GM12801 (cell line): Measurements from ENCODE around the gene RXRB.

Experiments
- TF ChIP-seq, protein P1 (sequence below): IDR thresholded peaks from one replicate; pipeline ENCODE4 v1.5.1; 2011; ENCODE audit warnings: control low read depth; ENCODE audit not compliant: insufficient read length; ENCODE audit errors: extremely low read depth

RXRB gene

DNA sequence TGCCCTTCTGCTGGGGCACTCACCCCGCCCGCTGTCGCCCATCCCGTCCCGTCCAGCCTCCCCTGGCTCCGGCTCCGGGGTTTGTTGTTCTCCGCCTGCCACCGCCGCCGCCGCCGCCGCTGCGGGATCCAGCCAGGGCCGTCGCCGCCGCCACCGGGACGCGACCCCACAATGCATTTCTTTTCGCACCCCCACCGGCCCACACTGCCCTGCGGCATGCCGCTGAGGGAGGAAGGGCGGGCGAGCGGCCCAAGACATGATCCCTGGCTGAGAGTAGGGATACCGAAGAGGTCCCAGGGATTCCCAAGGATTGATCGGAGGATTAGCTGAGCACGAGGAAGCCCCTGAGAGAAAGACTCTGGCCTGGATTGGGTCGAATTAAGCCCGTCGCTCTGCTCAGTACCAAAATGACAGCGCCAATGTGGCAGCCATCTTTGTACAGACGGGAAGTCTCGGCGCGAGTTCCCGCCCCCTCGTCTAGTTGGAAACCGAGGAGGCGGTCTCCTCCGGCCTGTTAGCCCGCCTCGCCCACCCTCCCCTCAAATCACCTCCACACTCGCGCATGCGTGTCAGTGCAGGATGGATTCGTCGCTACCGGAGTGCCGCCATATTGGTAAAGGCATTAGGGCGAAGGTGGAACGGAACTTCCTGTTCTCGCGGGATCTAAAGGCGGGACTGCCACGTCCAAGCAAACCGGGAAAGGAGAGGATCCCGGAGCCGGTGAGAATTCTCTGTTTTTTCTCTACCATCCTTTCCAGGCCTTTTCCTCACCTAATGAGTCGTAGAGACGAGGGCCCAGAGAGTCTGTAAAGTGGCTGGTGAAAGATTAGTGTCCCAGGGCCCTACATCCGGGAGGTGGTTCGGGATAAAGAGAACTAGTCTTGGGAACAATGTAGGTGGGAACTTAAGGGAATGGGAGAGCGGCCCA, at the start of gene RXRB, which contains the start of gene SLC39A7:
RXRB (minus strand) TSS at position 447 of the 928 bp plus-strand sequence; CDS start at position 258, 189 bp downstream.
SLC39A7 (plus strand) TSS at position 649 of the 928 bp plus-strand sequence. CDS start 379 bp downstream, outside the sequence.
- TF ChIP-seq, protein P1, sequence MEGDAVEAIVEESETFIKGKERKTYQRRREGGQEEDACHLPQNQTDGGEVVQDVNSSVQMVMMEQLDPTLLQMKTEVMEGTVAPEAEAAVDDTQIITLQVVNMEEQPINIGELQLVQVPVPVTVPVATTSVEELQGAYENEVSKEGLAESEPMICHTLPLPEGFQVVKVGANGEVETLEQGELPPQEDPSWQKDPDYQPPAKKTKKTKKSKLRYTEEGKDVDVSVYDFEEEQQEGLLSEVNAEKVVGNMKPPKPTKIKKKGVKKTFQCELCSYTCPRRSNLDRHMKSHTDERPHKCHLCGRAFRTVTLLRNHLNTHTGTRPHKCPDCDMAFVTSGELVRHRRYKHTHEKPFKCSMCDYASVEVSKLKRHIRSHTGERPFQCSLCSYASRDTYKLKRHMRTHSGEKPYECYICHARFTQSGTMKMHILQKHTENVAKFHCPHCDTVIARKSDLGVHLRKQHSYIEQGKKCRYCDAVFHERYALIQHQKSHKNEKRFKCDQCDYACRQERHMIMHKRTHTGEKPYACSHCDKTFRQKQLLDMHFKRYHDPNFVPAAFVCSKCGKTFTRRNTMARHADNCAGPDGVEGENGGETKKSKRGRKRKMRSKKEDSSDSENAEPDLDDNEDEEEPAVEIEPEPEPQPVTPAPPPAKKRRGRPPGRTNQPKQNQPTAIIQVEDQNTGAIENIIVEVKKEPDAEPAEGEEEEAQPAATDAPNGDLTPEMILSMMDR = no peak

DNA sequence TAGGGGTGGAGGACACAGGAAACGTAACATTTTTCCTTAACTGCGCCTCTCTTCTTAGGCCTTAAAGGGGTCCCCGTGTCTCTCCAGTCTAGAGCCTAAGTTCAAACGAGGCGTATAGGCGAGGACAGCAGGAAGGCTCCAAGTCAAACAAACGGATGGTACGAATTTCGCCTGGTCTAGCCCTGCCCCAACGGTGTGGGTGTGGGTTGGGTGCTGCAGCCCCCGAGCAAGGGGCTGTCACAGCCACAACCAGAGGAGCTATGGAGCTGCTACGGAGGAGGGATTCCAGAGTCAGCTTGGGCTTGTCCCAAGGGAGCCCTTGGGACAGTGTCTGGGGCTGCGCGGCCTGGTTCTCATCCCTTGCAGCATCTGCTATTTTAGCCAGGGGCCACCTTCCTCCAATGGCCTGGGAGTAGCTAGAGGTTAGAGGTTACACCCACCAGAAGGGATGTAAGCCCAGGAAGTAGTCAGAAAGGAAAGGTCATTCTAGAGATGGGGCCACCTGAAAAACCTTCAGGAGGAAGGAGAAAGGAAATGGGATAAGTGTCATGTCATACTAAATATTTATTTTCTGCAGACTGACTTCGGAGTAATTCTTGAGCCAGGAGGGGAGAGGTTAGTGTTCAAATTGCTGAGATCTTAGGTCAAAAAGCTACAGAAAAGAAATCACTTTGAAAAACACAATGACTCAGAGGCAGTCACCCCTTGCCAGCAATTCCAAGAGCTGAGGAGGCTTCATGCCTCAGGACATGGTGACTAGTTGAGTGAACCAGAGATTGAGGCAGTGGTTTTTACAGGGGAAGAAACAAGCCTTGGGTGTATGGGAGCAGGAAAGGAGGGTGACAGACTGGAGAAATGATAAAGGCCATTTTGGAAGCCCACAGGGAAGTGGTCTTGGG, 49.5 kb upstream of the RXRB start:
- TF ChIP-seq, protein P1 = no peak

DNA sequence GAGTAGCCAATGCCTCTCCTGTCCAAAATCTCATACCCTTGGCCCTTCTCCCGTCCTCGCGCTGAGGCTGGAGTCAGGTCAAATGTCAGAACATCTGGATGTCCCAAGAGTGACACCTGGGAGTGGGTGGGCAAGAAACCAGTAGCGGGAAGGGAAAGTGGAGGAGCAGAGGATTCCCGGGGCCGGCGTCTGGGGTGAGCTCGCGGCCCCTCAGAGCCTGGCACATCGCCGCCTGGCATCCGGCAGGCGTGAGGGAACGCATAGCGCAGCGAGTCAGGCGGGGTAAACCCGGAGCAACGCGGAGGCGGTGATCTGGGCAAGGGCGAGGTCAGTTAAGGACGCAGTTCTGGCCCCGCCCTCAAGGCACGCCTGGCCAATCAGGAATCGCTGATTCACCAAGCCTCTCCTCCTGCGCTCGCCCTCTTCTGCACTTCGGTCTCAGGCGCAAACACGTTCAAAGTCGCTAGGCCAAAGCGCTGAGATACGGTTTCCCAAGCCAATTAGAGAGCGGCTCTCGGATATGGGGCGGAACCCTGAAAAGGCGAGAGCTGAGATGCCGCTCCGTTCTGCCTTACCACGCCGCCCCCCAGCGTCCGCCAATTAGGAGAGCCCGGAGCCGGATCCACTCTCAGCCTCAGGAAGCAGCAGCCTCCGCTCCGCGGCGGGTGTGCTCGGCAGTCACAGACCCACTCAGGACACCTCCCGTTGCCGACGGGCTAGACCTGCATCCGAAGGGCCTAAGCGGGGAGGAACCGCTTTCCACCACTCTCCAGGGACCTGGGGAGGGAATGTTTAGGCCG, 48.7 kb upstream of the RXRB start:
- TF ChIP-seq, protein P1 = no peak

DNA sequence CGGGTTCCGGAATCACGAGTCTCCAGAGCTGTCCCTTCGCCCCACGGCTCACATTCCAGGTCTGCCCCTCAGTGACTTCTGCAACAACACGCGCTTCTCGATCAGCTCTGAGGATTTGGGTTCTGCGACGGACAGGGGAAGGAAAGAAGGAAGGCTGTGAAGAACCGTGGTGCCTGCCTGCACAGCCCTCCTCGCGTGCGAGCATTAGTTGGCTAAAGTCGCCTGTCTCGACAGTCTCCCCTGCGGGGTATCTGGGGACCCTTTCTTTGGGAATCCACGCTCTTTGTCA, 48.1 kb upstream of the RXRB start:
- TF ChIP-seq, protein P1 = no peak

DNA sequence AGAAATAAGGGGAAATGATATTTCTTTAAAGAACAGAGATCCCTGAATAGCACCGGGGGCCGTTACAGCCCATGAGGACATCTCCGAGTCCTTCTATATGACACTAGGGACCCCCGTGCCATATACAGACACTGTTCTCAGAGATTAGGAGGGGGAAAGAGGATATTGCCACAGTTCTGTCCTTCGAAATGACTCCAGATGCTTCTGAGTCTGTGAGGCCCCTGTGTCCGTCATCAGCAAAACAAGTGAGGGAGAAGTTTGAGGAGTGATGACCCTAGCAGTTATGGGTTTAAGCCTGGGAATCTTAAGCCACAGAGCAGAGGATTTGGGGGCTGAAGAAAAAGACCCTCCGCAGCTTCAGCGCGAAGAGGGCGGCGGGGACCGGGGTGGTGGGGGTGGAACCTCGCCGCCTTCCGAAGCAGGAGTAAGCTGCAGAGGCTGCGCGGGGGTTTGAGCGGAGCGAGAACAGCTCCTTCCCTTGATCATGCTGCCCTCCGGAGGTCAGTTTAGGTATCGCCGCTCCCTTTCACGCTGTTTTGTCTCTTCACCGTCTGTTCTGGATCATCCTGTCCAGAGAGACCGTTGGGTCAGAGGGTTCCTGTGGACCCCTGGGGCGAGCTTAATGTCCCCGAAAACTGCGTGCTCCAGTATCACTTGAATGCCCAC, 47.6 kb upstream of the RXRB start:
- TF ChIP-seq, protein P1 = no peak

DNA sequence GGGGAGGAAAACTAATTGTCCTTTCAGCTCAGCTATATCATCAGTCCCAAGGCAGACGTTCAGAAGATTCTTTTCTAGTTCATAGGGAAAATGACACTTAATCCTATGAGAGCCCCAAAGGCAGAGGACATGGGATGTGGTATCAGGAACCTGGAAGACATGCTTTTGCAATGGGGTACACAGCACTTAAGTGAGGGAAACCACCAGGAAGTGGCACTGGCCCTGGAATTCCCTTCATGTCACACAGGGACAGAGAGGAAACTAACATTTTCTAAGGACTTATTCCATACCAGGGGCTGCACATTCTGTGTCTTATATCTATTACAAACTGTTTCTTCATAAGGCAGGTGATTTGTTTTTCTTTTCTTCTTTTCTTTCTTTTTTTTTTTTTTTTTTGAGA, 43.0 kb upstream of the RXRB start:
- TF ChIP-seq, protein P1 = no peak
